IPS-20b (cell line): ENCODE measurements around the gene CCL26.
"Not testable (repeated sequence)": the region's sequence is repeated elsewhere in the genome, so short reads cannot be mapped to it uniquely, and the experiment has no call there.

Source experiments
- H3K27ac ChIP-seq: one replicate; pipeline ENCODE4 v1.5.1; 2013; ENCODE audit warnings: low read length
- H3K27me3 ChIP-seq: 2 replicates; pipeline ENCODE4 v1.6.1; 2013; ENCODE audit warnings: mild to moderate bottlenecking, low read length, inconsistent platforms; ENCODE audit not compliant: insufficient read depth
- H3K36me3 ChIP-seq: 2 replicates; pipeline ENCODE4 v1.6.1; 2013; ENCODE audit warnings: low read depth, mild to moderate bottlenecking, inconsistent platforms, low read length, moderate library complexity; ENCODE audit not compliant: insufficient read depth
- H3K4me1 ChIP-seq: 2 replicates; pipeline ENCODE4 v1.6.1; 2013; ENCODE audit warnings: mild to moderate bottlenecking, control low read depth, inconsistent platforms, low read length, moderate library complexity; ENCODE audit not compliant: insufficient read depth
- H3K4me3 ChIP-seq: 2 replicates; pipeline ENCODE4 v1.5.1; 2013; ENCODE audit warnings: mild to moderate bottlenecking, low read length, inconsistent platforms
- H3K9ac ChIP-seq: 2 replicates; pipeline ENCODE4 v1.6.1; 2013; ENCODE audit warnings: low read depth, mild to moderate bottlenecking, inconsistent platforms, low read length, moderate library complexity
- H3K9me3 ChIP-seq: 2 replicates; pipeline ENCODE4 v1.6.1; 2013; ENCODE audit warnings: mild to moderate bottlenecking, low read depth, low read length, inconsistent platforms; ENCODE audit not compliant: insufficient read depth

Gene CCL26

GRCh38 chr7:75734586-75735458, 37.2 kb downstream of the CCL26 start:
- Histone ChIP-seq H3K9ac (no peak overlapping the region), H3K27ac (no peak overlapping the region), H3K4me3 (no peak overlapping the region), H3K36me3 (no peaks in the 10 kb centered on the region), H3K4me1 (peaks cover 10% of the 10 kb centered on the region; the same call in 1 of the 2 replicates), H3K27me3 (peaks cover 15% of the 10 kb centered on the region), H3K9me3 (no peaks in the 10 kb centered on the region)

DNA sequence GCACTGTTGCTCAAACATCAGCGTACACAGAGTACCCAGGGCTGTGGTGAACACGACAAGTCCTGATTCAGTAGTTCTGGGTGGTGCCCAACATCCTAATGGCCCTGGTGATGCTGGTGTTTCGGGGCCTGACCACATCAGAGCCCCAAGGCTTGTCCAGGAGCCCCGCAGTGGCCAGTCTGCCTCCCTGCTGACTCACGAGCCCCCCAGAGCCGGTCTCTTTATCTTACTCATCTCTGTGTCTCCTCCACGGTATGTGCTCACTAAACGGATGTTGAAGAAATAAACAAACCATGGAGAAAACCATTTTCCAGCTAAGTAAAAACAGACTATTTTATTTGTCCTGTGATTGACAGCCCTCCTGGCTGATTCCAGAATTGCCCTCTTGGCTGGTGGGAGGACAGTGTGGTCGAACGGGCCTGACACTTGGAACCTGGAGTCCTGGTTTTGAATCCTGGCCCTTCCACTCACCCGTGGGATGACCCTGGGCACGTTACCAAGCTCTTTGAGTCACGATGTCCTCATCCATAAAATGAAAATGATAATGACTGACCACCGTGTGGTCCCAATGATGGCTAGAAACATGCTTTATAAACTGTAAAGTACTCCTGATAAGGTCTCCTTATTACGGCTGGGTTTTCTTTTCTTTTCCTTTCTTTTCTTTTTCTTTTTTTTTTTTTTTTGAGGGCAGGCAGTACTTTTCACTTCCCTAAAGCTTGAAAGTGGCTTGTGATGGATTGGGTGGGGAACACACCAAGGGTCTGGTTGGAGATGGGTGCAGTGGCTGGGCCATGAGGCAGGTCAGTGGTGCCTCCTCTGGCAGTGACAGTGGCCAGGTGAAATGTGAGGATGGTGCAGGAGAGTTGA, 39.0 kb downstream of the CCL26 start:
- H3K4me3 ChIP-seq, result no peak overlapping the region
- peaks cover 8% of the 10 kb centered on the region for H3K27me3 ChIP-seq
- no peak overlapping the region for H3K9ac ChIP-seq
- no peaks in the 10 kb centered on the region for H3K36me3 ChIP-seq
- H3K9me3 ChIP-seq, result no peaks in the 10 kb centered on the region
- H3K27ac ChIP-seq, result no peak overlapping the region
- peaks cover 11% of the 10 kb centered on the region; the same call in 1 of the 2 replicates for H3K4me1 ChIP-seq

GRCh38 chr7:75732016-75732521, 39.9 kb downstream of the CCL26 start:
- H3K4me1 ChIP-seq, result peaks cover 9% of the 10 kb centered on the region; the same call in 1 of the 2 replicates

DNA sequence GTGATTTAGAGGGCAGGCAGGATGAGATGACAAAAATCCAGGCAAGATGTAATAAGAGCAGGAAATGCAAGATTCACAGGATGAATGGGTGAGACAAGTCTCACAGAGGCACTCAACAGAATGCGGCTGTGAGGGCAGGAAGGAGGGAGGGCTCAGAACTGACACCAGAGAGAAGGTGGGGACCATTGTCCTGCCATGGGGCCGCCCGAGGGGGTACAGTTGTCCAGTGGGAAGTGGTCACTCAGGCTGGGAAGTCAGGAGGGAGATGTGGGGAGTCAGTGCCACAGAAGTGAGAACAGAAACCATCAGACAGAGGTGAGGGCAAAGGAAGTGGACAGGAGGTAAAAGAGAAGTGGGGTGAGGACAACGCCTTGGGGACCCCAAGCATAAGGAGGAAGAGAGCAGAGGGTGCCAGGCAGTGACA, 42.1 kb downstream of the CCL26 start:
- Histone ChIP-seq H3K4me1 (peaks cover 9% of the 10 kb centered on the region; the same call in 1 of the 2 replicates), H3K36me3 (no peaks in the 10 kb centered on the region), H3K4me3 (no peak overlapping the region), H3K9me3 (no peaks in the 10 kb centered on the region), H3K9ac (no peak overlapping the region), H3K27me3 (no peaks in the 10 kb centered on the region), H3K27ac (no peak overlapping the region)

More at GRCh38 chr7:75732016-75732521, 39.9 kb downstream of the CCL26 start:
- Histone ChIP-seq H3K9ac (no peak overlapping the region), H3K4me3 (no peak overlapping the region), H3K9me3 (no peaks in the 10 kb centered on the region), H3K27ac (no peak overlapping the region), H3K27me3 (no peaks in the 10 kb centered on the region), H3K36me3 (no peaks in the 10 kb centered on the region)

DNA sequence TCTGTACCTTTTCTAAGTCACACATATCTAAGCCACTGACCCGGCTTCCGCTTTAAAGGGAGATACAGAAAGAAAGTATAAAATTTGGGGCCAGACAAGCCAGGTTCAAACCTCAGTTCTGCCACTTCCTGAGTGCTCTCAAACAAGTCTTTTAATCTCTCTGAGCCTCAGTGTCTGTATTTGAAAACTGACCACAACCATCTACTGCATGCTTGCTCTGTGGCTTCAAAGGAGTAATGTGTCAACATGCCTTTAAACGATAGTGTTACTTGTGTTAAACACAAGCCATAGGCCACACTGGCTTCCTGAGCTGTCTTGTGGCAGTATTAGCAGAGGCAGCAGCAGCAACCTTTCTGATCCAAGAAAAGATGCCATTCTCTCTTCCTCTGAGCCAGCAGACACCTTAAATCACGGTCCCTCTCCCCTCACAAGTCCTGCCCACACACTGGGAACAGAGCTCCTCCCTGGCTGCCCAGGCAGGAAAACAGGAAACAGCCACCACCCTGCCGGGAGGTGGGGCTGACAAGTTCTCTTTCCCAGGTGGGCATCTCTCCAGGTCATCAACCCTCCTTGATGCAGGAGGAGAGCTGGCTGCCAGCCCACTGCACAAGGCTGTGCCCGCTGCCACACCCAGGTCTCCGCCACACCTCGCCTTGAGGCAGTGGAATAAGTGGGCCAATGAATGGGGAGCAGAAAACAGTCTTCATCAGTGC, 44.0 kb downstream of the CCL26 start:
- Histone ChIP-seq H3K4me3 (no peak overlapping the region), H3K9ac (no peak overlapping the region), H3K4me1 (peaks cover 7% of the 10 kb centered on the region; the same call in 1 of the 2 replicates), H3K9me3 (no peaks in the 10 kb centered on the region), H3K36me3 (no peaks in the 10 kb centered on the region), H3K27ac (no peak overlapping the region), H3K27me3 (no peaks in the 10 kb centered on the region)

DNA sequence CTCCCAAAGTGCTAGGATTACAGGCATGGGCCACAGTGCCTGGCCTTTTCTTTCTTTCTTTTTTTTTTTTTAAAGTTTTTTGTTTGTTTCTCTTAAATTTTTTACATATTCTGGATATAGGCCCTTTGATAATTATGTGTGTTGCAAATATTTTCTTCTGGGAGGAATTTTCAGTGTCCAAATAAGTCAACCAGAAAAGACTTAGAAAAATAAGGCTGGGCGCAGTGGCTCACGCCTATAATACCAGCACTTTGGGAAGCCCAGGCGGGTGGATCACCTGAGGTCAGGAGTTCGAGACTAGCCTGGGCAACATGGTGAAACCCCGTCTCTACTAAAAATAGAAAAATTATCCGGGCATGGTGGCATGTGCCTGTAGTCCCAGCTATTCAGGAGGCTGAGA, 44.7 kb downstream of the CCL26 start:
- H3K36me3 ChIP-seq, H3K27ac ChIP-seq, H3K9ac ChIP-seq, H3K4me3 ChIP-seq, H3K27me3 ChIP-seq, H3K4me1 ChIP-seq, H3K9me3 ChIP-seq: not testable (repeated sequence)

GRCh38 chr7:75725306-75725705, 46.7 kb downstream of the CCL26 start:
- no peak overlapping the region for H3K27ac ChIP-seq
- H3K9ac ChIP-seq, result no peak overlapping the region
- no peak overlapping the region for H3K4me3 ChIP-seq
- H3K27me3 ChIP-seq, result no peaks in the 10 kb centered on the region
- H3K36me3 ChIP-seq, result no peaks in the 10 kb centered on the region
- no peaks in the 10 kb centered on the region for H3K9me3 ChIP-seq
- peaks cover 4% of the 10 kb centered on the region; the same call in 1 of the 2 replicates for H3K4me1 ChIP-seq

- peaks cover 4% of the 10 kb centered on the region; the same call in 1 of the 2 replicates for H3K4me1 ChIP-seq
- no peaks in the 10 kb centered on the region for H3K9me3 ChIP-seq
- H3K9ac ChIP-seq, result no peak overlapping the region
Observed at GRCh38 chr7:75723444-75723843, 48.6 kb downstream of the CCL26 start.

DNA sequence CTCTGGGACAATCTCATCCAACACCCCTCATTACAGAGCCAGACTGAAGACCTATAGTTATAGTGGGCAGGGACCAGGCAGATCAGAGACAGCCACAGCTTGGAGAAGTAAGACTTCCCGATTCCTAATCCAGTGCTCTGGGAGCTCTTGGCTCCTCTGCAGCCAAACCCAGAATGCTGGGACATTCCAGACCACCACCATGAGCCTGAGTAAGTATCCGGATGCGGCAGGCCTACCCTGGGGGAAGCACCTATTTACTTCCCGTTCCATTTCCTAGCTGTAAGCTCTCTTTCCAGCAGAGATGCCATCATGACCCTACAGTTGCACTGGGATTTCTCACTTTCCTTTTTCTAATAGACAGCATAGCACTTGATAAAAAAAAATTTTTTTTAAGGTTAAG, 49.6 kb downstream of the CCL26 start:
- Histone ChIP-seq H3K27me3 (no peaks in the 10 kb centered on the region), H3K4me1 (no peaks in the 10 kb centered on the region), H3K9ac (no peak overlapping the region), H3K27ac (no peak overlapping the region), H3K4me3 (no peak overlapping the region), H3K36me3 (no peaks in the 10 kb centered on the region), H3K9me3 (no peaks in the 10 kb centered on the region)

More at GRCh38 chr7:75723444-75723843, 48.6 kb downstream of the CCL26 start:
- Histone ChIP-seq H3K27me3 (no peaks in the 10 kb centered on the region), H3K4me3 (no peak overlapping the region), H3K36me3 (no peaks in the 10 kb centered on the region), H3K27ac (no peak overlapping the region)

- not testable (repeated sequence) for H3K27me3 ChIP-seq, H3K4me3 ChIP-seq, H3K27ac ChIP-seq, H3K9ac ChIP-seq, H3K4me1 ChIP-seq, H3K36me3 ChIP-seq, H3K9me3 ChIP-seq
Observed at GRCh38 chr7:75721922-75722321, 50.1 kb downstream of the CCL26 start.

DNA sequence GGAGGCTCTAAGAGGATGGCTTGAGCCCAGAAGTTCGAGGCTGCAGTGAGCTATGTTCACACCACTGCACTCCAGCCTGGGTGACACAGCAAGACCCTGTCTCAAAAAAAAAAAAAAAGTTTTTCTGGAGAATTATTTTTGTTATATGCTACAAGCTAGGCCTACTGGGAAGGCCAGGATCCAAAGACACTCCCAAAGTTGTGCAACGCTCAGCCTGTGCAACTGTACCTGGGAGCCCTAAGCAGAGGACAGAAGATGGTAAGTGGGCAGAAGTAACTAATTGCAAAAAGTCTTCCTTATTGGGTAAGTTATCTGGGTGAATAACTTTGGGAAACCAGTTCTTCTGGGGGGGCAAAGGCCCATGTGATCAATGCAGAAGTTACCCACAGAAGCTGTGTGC, 50.6 kb downstream of the CCL26 start:
- Histone ChIP-seq H3K9ac (no peak overlapping the region), H3K27me3 (no peaks in the 10 kb centered on the region), H3K36me3 (no peaks in the 10 kb centered on the region), H3K4me1 (no peaks in the 10 kb centered on the region), H3K4me3 (no peak overlapping the region), H3K27ac (no peak overlapping the region), H3K9me3 (no peaks in the 10 kb centered on the region)
